Mucosa of descending colon (tissue), 3 donors: ENCODE results near the gene FGF12. TPM values are rescaled to one million over a fixed set of nuclear protein-coding genes. Genes with fewer than 3 reads are reported as not detected.
A peak's percentile ranks its signal among the peaks of the same experiment; 100 is the strongest.

Source experiments
- ATAC-seq: fragments of 200-7000 bp; cut with Tn5 transposase; one replicate; pipeline ENCODE4 v1.9.1; 2020; ENCODE audit warnings: mild to moderate bottlenecking, moderate library complexity
- DNase-seq, 3 donors: peaks; one replicate each; pipeline ENCODE4 v3.0.0-alpha.2; 2020
- H3K36me3 ChIP-seq: fragments of 200-600 bp; one replicate; pipeline ENCODE4 v1.8.0; 2021; ENCODE audit warnings: low read depth, mild to moderate bottlenecking
- H3K4me1 ChIP-seq: fragments of 200-600 bp; one replicate; pipeline ENCODE4 v1.8.0; 2021; ENCODE audit warnings: low read depth, mild to moderate bottlenecking
- H3K4me3 ChIP-seq: fragments of 200-600 bp; one replicate; pipeline ENCODE4 v1.8.0; 2021; ENCODE audit warnings: mild to moderate bottlenecking
- H3K9me3 ChIP-seq: fragments of 200-600 bp; one replicate; pipeline ENCODE4 v1.8.0; 2021; ENCODE audit warnings: mild to moderate bottlenecking
- intact Hi-C, 2 donors: fragments of 100-400 bp; cut with DNase I in 1 of 2; cut with micrococcal nuclease in 1 of 2; formaldehyde crosslinking; loops; one replicate each; pipeline versions ENCODE4 v1.11.0 to v1.11.1; 2022; cut with DNase I, micrococcal nuclease
- total RNA-seq, 3 donors: library from RNA; stranded (reverse); fragmentation: NEBNext Ultra II Directional in 2 of 3; extraction: Animal tissue kit (Norgen Biotek cat#: 25700) in 2 of 3; gene quantifications; one replicate each; pipeline versions ENCODE4 v1.2.1 to v1.2.4, GENCODE V29; 2021 to 2023
- TF ChIP-seq, protein P1 (sequence below): fragments of 200-600 bp; IDR thresholded peaks from one replicate; pipeline ENCODE4 v1.8.0; 2022; ENCODE audit warnings: antibody characterized with exemption, mild to moderate bottlenecking
- donor health status: DM: no; HTN: no; CAD: no; lungs with moderate emphysema.
- donor health status: DM: no; HTN: no; CAD: no.
- donor health status: DM: no; HTN: yes; CAD: no.

FGF12 gene
- total RNA-seq, 3 donors from 2014 or later = 0.35 to 3.3 (median 0.58) TPM

DNA sequence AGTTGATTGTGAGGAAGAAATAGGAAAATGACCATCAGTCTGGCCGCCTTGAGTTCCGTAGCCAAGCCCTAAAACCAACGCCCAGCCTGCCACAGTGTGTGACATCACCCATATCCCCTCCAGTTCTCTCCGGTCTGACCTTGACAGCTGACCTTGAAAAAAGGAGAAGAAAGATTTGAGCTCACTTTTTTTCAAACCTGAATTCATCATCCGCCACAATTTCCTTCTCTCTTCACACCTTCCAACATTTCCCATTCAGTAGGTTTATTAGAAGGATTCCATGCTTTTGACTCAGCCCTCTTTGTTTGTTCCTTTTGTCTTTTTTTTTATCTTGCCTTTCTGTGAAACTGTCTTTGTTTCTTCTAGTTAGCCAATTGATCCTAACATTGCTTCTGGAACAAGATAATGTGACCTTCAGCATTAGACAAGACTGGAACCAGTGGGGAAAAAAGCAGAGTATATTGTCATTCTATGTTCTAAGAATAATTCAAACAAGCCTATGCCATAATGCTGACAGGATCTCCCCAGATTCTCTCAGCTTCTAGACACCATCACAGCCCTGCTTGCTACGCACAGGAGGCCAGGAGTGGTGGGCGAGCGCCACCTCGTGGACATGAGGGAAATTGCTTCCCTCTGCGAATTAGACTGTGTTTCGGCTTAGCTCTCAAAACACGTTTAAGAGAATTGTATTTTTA is 283.1 kb downstream of the FGF12 start:
- peak; percentile 86 for ATAC-seq
- peak in 2 of 3 donors; percentile 58 to 59 for DNase-seq
- TF ChIP-seq, protein P1, sequence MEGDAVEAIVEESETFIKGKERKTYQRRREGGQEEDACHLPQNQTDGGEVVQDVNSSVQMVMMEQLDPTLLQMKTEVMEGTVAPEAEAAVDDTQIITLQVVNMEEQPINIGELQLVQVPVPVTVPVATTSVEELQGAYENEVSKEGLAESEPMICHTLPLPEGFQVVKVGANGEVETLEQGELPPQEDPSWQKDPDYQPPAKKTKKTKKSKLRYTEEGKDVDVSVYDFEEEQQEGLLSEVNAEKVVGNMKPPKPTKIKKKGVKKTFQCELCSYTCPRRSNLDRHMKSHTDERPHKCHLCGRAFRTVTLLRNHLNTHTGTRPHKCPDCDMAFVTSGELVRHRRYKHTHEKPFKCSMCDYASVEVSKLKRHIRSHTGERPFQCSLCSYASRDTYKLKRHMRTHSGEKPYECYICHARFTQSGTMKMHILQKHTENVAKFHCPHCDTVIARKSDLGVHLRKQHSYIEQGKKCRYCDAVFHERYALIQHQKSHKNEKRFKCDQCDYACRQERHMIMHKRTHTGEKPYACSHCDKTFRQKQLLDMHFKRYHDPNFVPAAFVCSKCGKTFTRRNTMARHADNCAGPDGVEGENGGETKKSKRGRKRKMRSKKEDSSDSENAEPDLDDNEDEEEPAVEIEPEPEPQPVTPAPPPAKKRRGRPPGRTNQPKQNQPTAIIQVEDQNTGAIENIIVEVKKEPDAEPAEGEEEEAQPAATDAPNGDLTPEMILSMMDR = peak; percentile 82
- H3K4me3 ChIP-seq = no peak overlapping the region
- intact Hi-C loops = loop anchor here in 1 of 2 donors (10.0 kb wide), 1 partner anchor 1029 kb away; no protein-coding TSS in a partner anchor
- no peaks in the 10 kb centered on the region for H3K4me1 ChIP-seq
- no peaks in the 10 kb centered on the region for H3K9me3 ChIP-seq
- H3K36me3 ChIP-seq = no peaks in the 10 kb centered on the region

DNA sequence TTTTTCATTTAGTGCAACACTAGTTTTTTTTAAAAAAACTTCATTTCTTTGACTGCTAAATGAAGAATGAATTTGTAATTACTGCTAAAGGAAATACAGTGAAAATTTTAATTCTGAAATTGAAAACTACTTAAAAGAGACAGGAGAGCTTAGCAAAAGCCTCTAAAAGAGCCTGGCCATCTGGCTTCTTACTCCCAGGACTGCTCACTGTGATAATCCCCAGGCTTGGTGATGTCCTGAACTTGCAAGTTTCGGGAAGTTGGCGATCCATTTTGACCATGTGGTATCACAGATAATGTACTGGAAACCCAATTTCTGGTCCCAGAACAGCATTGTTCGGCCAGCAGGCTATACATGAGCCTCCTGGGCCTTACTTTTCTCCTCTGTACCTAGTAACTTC is 292.1 kb downstream of the FGF12 start:
- H3K9me3 ChIP-seq = no peaks in the 10 kb centered on the region
- TF ChIP-seq, protein P1 = no peak
- no peak for DNase-seq
- intact Hi-C loops = no loop called here
- H3K4me1 ChIP-seq = no peaks in the 10 kb centered on the region
- no peak for ATAC-seq
- H3K36me3 ChIP-seq = no peaks in the 10 kb centered on the region
- H3K4me3 ChIP-seq = no peak overlapping the region

DNA sequence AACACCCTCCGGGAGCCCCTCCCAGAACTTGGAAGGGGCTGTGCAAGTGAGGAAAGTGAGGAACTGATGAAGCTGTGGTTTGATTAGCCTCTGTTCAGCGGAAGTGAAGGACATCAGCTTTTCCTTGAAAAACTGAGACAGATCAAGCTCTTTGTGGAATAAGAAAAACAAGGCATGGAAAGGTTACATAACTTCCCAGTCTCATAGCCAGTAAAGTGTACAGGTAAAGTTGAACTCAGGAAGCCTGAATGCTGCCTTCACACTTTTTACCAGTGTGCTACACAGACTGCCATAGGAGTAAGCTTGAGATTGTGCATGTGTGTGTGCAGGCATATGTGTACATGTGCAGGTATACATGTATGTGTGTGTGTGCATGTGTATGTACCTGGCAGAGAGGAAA is 293.2 kb downstream of the FGF12 start:
- intact Hi-C loops = no loop called here
- Histone ChIP-seq H3K4me1 (no peaks in the 10 kb centered on the region), H3K9me3 (no peaks in the 10 kb centered on the region), H3K36me3 (no peaks in the 10 kb centered on the region), H3K4me3 (no peak overlapping the region)
- DNase-seq (no peak), ATAC-seq (no peak)
- TF ChIP-seq, protein P1 = no peak

DNA sequence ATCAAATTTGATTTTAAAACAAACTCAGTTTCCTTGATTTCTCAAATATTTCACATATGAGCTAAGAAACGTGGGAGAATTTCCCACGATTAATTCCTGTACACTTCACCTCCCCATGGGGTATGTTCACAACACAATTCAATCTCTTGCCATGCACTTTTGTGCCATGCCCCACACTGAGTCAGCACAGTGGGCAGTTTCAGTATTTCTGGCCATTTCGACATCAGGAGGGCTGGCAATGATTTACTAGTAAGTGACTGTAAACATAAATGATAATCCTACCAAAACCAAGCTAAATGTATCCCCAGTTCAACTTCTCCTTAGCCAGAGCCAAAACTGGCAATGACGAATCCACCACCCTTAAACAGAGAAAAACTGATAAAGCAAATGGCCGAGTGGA is 293.6 kb downstream of the FGF12 start:
- no peak for DNase-seq
- Histone ChIP-seq H3K9me3 (no peaks in the 10 kb centered on the region), H3K4me3 (no peak overlapping the region), H3K36me3 (no peaks in the 10 kb centered on the region), H3K4me1 (no peaks in the 10 kb centered on the region)
- ATAC-seq = no peak
- TF ChIP-seq, protein P1 = no peak
- intact Hi-C loops = no loop called here

DNA sequence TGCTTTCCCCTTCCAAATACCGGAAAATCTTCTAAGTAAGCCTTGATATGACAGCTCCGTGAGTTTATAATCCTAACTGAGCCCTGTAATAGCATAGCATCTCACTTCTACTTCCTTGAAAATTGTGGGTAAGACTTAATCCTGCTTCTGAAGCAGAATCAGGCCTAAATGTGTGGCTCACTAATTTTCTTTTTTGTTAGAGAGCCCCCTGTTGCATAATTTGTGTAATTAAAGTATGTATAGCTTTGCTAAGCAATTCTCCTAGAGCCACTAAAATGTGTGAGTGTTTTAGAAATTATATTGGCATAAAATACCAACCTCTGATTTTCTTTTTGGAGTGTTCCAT is 304.4 kb downstream of the FGF12 start:
- ATAC-seq = no peak
- Histone ChIP-seq H3K4me1 (no peaks in the 10 kb centered on the region), H3K9me3 (no peaks in the 10 kb centered on the region), H3K36me3 (no peaks in the 10 kb centered on the region), H3K4me3 (no peak overlapping the region)
- no peak for DNase-seq
- intact Hi-C loops = no loop called here
- TF ChIP-seq, protein P1 = no peak
